ENCODE measurements around the gene NDUFAF8.

DNA sequence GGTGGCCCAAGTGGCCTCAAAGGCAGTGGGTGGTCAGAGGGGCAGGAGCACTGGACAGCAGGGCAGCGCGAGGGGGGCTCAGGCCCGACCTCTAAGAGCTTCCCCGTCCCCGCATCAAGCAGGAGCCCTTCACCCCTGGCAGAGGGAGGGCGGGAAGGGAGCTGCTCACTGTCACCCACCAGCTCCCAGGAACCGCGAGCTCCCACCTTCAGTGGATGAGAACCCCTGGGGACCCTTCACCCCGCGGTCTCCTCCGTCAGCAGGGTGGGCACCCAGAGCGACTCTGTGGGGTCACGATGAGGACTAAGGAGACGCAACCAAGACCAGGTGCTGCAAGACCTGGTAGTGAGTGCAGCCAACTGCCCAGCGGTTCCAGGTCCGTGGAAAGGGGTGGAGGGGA is 30.0 kb upstream of the NDUFAF8 start:
- TF ChIP-seq GATA2 (IDR thresholded peaks at IDR 0.05; ENCODE audit: low read depth, low read length) (no peak), GATA3 (IDR thresholded peaks at IDR 0.05; ENCODE audit: low read depth, low read length) (no peak)

Measured in SH-SY5Y (cell line).